ENCODE results near the gene MFN2.
A peak's percentile ranks its signal among the peaks of the same experiment; 100 is the strongest.

The MFN2 gene

GRCh38 chr1:11979851-11980675 lies at the start of gene MFN2:
TSS of gene MFN2 (plus strand) at chr1:11980444. CDS start at chr1:11989169, 8,725 bp downstream.
- peak within 1 kb of the TSS; percentile 87 for H3K27ac ChIP-seq (ENCODE audit: poor library complexity, severe bottlenecking)
- no peak for TF ChIP-seq CTCF (IDR thresholded peaks at IDR 0.05; ENCODE audit: poor library complexity, severe bottlenecking)
- H3K36me3 ChIP-seq (ENCODE audit: low read depth), result peaks cover 32% of the 10 kb centered on the region
- H3K4me1 ChIP-seq (ENCODE audit: insufficient read depth, poor library complexity, severe bottlenecking), result peaks cover 15% of the 10 kb centered on the region
- no peaks in the 10 kb centered on the region for H3K27me3 ChIP-seq (ENCODE audit: insufficient read depth, poor library complexity, severe bottlenecking)
- ATAC-seq (ENCODE audit: low read depth), result peak; percentile 78
- peak; percentile 97 for DNase-seq (ENCODE audit: low spot score)
- peak within 1 kb of the TSS; percentile 87 for H3K4me3 ChIP-seq (ENCODE audit: severe bottlenecking)
- no peaks in the 10 kb centered on the region for H3K9me3 ChIP-seq (ENCODE audit: severe bottlenecking)

GRCh38 chr1:11930571-11931445 lies 49.4 kb upstream of the MFN2 start:
- Histone ChIP-seq H3K9me3 (ENCODE audit: severe bottlenecking) (no peaks in the 10 kb centered on the region), H3K27ac (ENCODE audit: poor library complexity, severe bottlenecking) (peak overlapping the region; percentile 85), H3K4me1 (ENCODE audit: insufficient read depth, poor library complexity, severe bottlenecking) (peaks cover 26% of the 10 kb centered on the region), H3K36me3 (ENCODE audit: low read depth) (no peaks in the 10 kb centered on the region), H3K4me3 (ENCODE audit: severe bottlenecking) (no peak overlapping the region), H3K27me3 (ENCODE audit: insufficient read depth, poor library complexity, severe bottlenecking) (no peaks in the 10 kb centered on the region)
- no peak for DNase-seq (ENCODE audit: low spot score)
- TF ChIP-seq CTCF (IDR thresholded peaks at IDR 0.05; ENCODE audit: poor library complexity, severe bottlenecking), result no peak
- no peak for ATAC-seq (ENCODE audit: low read depth)

- no peak for ATAC-seq (ENCODE audit: low read depth)
- Histone ChIP-seq H3K36me3 (ENCODE audit: low read depth) (no peaks in the 10 kb centered on the region; the same call in 1 of the 2 replicates), H3K27me3 (ENCODE audit: insufficient read depth, poor library complexity, severe bottlenecking) (no peaks in the 10 kb centered on the region), H3K9me3 (ENCODE audit: severe bottlenecking) (no peaks in the 10 kb centered on the region), H3K4me3 (ENCODE audit: severe bottlenecking) (no peak overlapping the region), H3K27ac (ENCODE audit: poor library complexity, severe bottlenecking) (peak overlapping the region; percentile 85), H3K4me1 (ENCODE audit: insufficient read depth, poor library complexity, severe bottlenecking) (peaks cover 23% of the 10 kb centered on the region)
- no peak for DNase-seq (ENCODE audit: low spot score)
- no peak for TF ChIP-seq CTCF (IDR thresholded peaks at IDR 0.05; ENCODE audit: poor library complexity, severe bottlenecking)
Measured at GRCh38 chr1:11931845-11932244, 48.4 kb upstream of the MFN2 start.

- TF ChIP-seq CTCF (IDR thresholded peaks at IDR 0.05; ENCODE audit: poor library complexity, severe bottlenecking), result no peak
- Histone ChIP-seq H3K36me3 (ENCODE audit: low read depth) (peaks cover under 1% of the 10 kb centered on the region), H3K4me1 (ENCODE audit: insufficient read depth, poor library complexity, severe bottlenecking) (peaks cover 19% of the 10 kb centered on the region), H3K9me3 (ENCODE audit: severe bottlenecking) (no peaks in the 10 kb centered on the region), H3K4me3 (ENCODE audit: severe bottlenecking) (peak within 1 kb of the TSS; percentile 66), H3K27ac (ENCODE audit: poor library complexity, severe bottlenecking) (peak within 1 kb of the TSS; percentile 55), H3K27me3 (ENCODE audit: insufficient read depth, poor library complexity, severe bottlenecking) (no peaks in the 10 kb centered on the region)
- DNase-seq (ENCODE audit: low spot score) (peak; percentile 83), ATAC-seq (ENCODE audit: low read depth) (peak; percentile 95)
Measured at GRCh38 chr1:11934302-11935056, 45.8 kb upstream of the MFN2 start, which contains the start of gene PLOD1. TSS of gene PLOD1 (plus strand) at chr1:11934717. CDS start at chr1:11934780, 63 bp downstream.

Data from RWPE2 (cell line).